ENCODE data around the gene FAM117B.

GRCh38 chr2:202669841-202670240 is 35.1 kb downstream of the FAM117B start:
- TF ChIP-seq CTCF (IDR thresholded peaks at IDR 0.05) (no peak), EP300 (IDR thresholded peaks at IDR 0.05) (no peak)

All from upper lobe of left lung (tissue), 4 donors.